Spinal cord (tissue), 10 donors: ENCODE results near the gene RNASEH1. TPM values are rescaled to one million over a fixed set of nuclear protein-coding genes. Genes with fewer than 3 reads are reported as not detected.

Experiments used
- DNase-seq, 6 donors: peaks; one replicate each; pipeline versions ENCODE4 v3.0.0 to v3.0.0-alpha.2; 2013 to 2015; ENCODE audit warnings: low spot score in 6 of 6, low read depth in 4 of 6
- H3K27ac ChIP-seq: one replicate; pipeline ENCODE4 v1.5.1; 2013; ENCODE audit warnings: low read depth, low read length, control low read depth
- H3K27me3 ChIP-seq: one replicate; pipeline ENCODE4 v1.6.1; 2013; ENCODE audit warnings: low read length; ENCODE audit not compliant: control insufficient read depth, insufficient read depth
- H3K36me3 ChIP-seq: one replicate; pipeline ENCODE4 v1.6.1; 2013; ENCODE audit warnings: low read length; ENCODE audit not compliant: control insufficient read depth, insufficient read depth
- H3K4me1 ChIP-seq: one replicate; pipeline ENCODE4 v1.6.1; 2013; ENCODE audit warnings: low read length; ENCODE audit not compliant: control insufficient read depth, insufficient read depth
- H3K4me3 ChIP-seq: one replicate; pipeline ENCODE4 v1.5.1; 2013; ENCODE audit warnings: low read depth, low read length, control low read depth
- H3K9me3 ChIP-seq: one replicate; pipeline ENCODE4 v1.6.1; 2013; ENCODE audit warnings: low read length; ENCODE audit not compliant: control insufficient read depth, insufficient read depth
- WGBS: methylation state at CpG from one replicate; pipeline ENCODE4 v1.1.5; 2013; ENCODE audit warnings: missing lambda C conversion rate; ENCODE audit not compliant: insufficient coverage; 5-methylcytosine and 5-hydroxymethylcytosine counted together
- polyA plus RNA-seq, 2 donors: library from polyadenylated mRNA; unstranded; fragments of 120-200 nt; gene quantifications; one replicate each; pipeline ENCODE4 v1.2.1, GENCODE V29; 2013; ENCODE audit not compliant: insufficient read length in 2 of 2
- total RNA-seq, 2 donors: library from RNA; depleted of rRNA in 1 of 2; stranded (reverse); fragments of 120-200 nt in 1 of 2; fragments of >200 nt in 1 of 2; gene quantifications; one replicate each; pipeline versions ENCODE4 v1.2.3 to v1.2.4, GENCODE V29; 2013 to 2014
- donor health status: healthy.

RNASEH1 gene
- total and polyA plus RNA-seq, 4 donors, result 14.5 to 21.5 (median 18.0) TPM

- Histone ChIP-seq H3K36me3 (peaks cover 27% of the 10 kb centered on the region), H3K27me3 (no peaks in the 10 kb centered on the region), H3K9me3 (no peaks in the 10 kb centered on the region), H3K27ac (no peak overlapping the region), H3K4me1 (peaks cover 7% of the 10 kb centered on the region), H3K4me3 (no peak overlapping the region)
- DNase-seq, result no peak
- WGBS, result 88% methylated on average over 6 of the region's 9 CpGs
Observed at GRCh38 chr2:3539836-3540235, 18.3 kb downstream of the RNASEH1 start.

GRCh38 chr2:3536682-3537632 lies 21.2 kb downstream of the RNASEH1 start:
- Histone ChIP-seq H3K27ac (peak overlapping the region; percentile 94), H3K27me3 (no peaks in the 10 kb centered on the region), H3K9me3 (no peaks in the 10 kb centered on the region), H3K36me3 (peaks cover 29% of the 10 kb centered on the region), H3K4me3 (peak overlapping the region; percentile 31), H3K4me1 (peaks cover 7% of the 10 kb centered on the region)
- peak in 1 of 6 donors; percentile 29 for DNase-seq
- WGBS, result 67% methylated on average over 11 of the region's 16 CpGs

GRCh38 chr2:3535794-3536681 lies 22.1 kb downstream of the RNASEH1 start:
- H3K36me3 ChIP-seq, result peaks cover 24% of the 10 kb centered on the region
- peak overlapping the region; percentile 94 for H3K27ac ChIP-seq
- peak overlapping the region; percentile 31 for H3K4me3 ChIP-seq
- 76% methylated on average over 22 of the region's 24 CpGs for WGBS
- no peaks in the 10 kb centered on the region for H3K27me3 ChIP-seq
- no peaks in the 10 kb centered on the region for H3K9me3 ChIP-seq
- peak in 2 of 6 donors; percentile 8 to 67 for DNase-seq
- H3K4me1 ChIP-seq, result peaks cover 7% of the 10 kb centered on the region

- Histone ChIP-seq H3K9me3 (no peaks in the 10 kb centered on the region), H3K27ac (peak overlapping the region; percentile 94), H3K4me1 (peaks cover 7% of the 10 kb centered on the region), H3K36me3 (peaks cover 23% of the 10 kb centered on the region), H3K4me3 (peak overlapping the region; percentile 31), H3K27me3 (no peaks in the 10 kb centered on the region)
- no peak for DNase-seq
- WGBS, result 89% methylated on average over 5 of the region's 5 CpGs
Observed at GRCh38 chr2:3535467-3535793, 22.7 kb downstream of the RNASEH1 start.

- H3K4me3 ChIP-seq, result no peak overlapping the region
- DNase-seq, result no peak
- no peaks in the 10 kb centered on the region for H3K27me3 ChIP-seq
- H3K4me1 ChIP-seq, result peaks cover 7% of the 10 kb centered on the region
- WGBS, result 97% methylated on average over 21 of the region's 24 CpGs
- peaks cover 21% of the 10 kb centered on the region for H3K36me3 ChIP-seq
- H3K9me3 ChIP-seq, result no peaks in the 10 kb centered on the region
- H3K27ac ChIP-seq, result no peak overlapping the region
Observed at GRCh38 chr2:3534251-3534814, 23.8 kb downstream of the RNASEH1 start.

- WGBS, result 95% methylated on average over 6 of the region's 6 CpGs
- Histone ChIP-seq H3K27me3 (no peaks in the 10 kb centered on the region), H3K9me3 (no peaks in the 10 kb centered on the region), H3K36me3 (peaks cover 22% of the 10 kb centered on the region), H3K4me1 (peaks cover 7% of the 10 kb centered on the region), H3K27ac (no peak overlapping the region), H3K4me3 (no peak overlapping the region)
- no peak for DNase-seq
Observed at GRCh38 chr2:3533836-3534235, 24.3 kb downstream of the RNASEH1 start.

- 96% methylated on average over 10 of the region's 12 CpGs for WGBS
- H3K36me3 ChIP-seq, result peaks cover 30% of the 10 kb centered on the region
Observed at GRCh38 chr2:3532941-3533340, 25.2 kb downstream of the RNASEH1 start.

GRCh38 chr2:3529316-3530025 lies 28.7 kb downstream of the RNASEH1 start:
- Histone ChIP-seq H3K9me3 (no peaks in the 10 kb centered on the region), H3K4me3 (no peak overlapping the region), H3K4me1 (peaks cover 8% of the 10 kb centered on the region), H3K36me3 (peaks cover 34% of the 10 kb centered on the region), H3K27ac (no peak overlapping the region), H3K27me3 (no peaks in the 10 kb centered on the region)
- DNase-seq, result no peak
- 95% methylated on average over 12 of the region's 24 CpGs for WGBS

More at GRCh38 chr2:3532941-3533340, 25.2 kb downstream of the RNASEH1 start:
- no peaks in the 10 kb centered on the region for H3K27me3 ChIP-seq
- H3K27ac ChIP-seq, result no peak overlapping the region
- no peaks in the 10 kb centered on the region for H3K9me3 ChIP-seq
- DNase-seq, result no peak
- peaks cover 11% of the 10 kb centered on the region for H3K4me1 ChIP-seq
- H3K4me3 ChIP-seq, result no peak overlapping the region
